ENCODE data around the gene TMEM260. TPM values are rescaled to one million over a fixed set of nuclear protein-coding genes. Genes with fewer than 3 reads are reported as not detected.

Gene TMEM260
- total and polyA plus RNA-seq, 2 experiments from 2014 or later: 19.7 to 28.7 TPM

DNA sequence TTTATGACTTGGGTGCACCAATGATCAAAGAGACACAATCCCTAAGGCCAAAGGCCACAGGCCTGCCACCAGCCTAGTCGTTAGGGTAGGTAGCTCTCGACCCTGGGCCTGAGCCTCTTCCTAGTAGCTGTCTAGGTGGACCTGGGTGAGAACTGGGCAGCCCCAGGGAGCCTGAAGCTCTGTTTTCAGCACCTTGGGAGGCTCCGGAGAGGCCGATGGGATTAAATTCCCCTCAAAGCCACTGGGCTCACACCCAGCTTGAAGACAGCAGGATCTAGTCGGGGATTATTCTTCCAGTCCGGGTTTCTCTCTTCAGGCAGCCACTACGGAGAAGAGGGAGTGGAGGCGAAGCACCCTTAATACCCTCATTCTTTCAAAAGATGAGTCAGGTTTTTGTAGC is 79.8 kb downstream of the TMEM260 start:
- DNase-seq (ENCODE audit: low spot score): peak; percentile 9
- H3K9me3 ChIP-seq (ENCODE audit: low read depth): no peaks in the 10 kb centered on the region
- H3K9me2 ChIP-seq (replicated peaks; ENCODE audit: insufficient read depth): no peaks in the 10 kb centered on the region
- no peaks in the 10 kb centered on the region for H3K27me3 ChIP-seq
- TF ChIP-seq, protein P1, sequence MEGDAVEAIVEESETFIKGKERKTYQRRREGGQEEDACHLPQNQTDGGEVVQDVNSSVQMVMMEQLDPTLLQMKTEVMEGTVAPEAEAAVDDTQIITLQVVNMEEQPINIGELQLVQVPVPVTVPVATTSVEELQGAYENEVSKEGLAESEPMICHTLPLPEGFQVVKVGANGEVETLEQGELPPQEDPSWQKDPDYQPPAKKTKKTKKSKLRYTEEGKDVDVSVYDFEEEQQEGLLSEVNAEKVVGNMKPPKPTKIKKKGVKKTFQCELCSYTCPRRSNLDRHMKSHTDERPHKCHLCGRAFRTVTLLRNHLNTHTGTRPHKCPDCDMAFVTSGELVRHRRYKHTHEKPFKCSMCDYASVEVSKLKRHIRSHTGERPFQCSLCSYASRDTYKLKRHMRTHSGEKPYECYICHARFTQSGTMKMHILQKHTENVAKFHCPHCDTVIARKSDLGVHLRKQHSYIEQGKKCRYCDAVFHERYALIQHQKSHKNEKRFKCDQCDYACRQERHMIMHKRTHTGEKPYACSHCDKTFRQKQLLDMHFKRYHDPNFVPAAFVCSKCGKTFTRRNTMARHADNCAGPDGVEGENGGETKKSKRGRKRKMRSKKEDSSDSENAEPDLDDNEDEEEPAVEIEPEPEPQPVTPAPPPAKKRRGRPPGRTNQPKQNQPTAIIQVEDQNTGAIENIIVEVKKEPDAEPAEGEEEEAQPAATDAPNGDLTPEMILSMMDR (IDR thresholded peaks at IDR 0.05; ENCODE audit: poor library complexity): no peak
- no peak for TF ChIP-seq EZH2 (IDR thresholded peaks at IDR 0.05; ENCODE audit: borderline replicate concordance)
- TF ChIP-seq EZH2phosphoT487 (IDR thresholded peaks at IDR 0.05; ENCODE audit: low read depth, severe bottlenecking, unreplicated experiment): no peak
- H4K20me1 ChIP-seq (ENCODE audit: insufficient read depth, poor library complexity, severe bottlenecking): no peaks in the 10 kb centered on the region
- peaks cover 3% of the 10 kb centered on the region for H3K4me1 ChIP-seq (ENCODE audit: insufficient read depth)
- no peaks in the 10 kb centered on the region for H3K79me2 ChIP-seq
- WGBS (ENCODE audit: low lambda C conversion rate, missing lambda C conversion rate): 18% methylated on average over 8 of the region's 8 CpGs
- no peak overlapping the region for H3K4me2 ChIP-seq
- no peak overlapping the region for H3K4me3 ChIP-seq
- no peak overlapping the region for H2AFZ ChIP-seq
- H3K27ac ChIP-seq: no peak overlapping the region
- H3K36me3 ChIP-seq (replicated peaks; ENCODE audit: insufficient read depth, low read depth): no peaks in the 10 kb centered on the region

DNA sequence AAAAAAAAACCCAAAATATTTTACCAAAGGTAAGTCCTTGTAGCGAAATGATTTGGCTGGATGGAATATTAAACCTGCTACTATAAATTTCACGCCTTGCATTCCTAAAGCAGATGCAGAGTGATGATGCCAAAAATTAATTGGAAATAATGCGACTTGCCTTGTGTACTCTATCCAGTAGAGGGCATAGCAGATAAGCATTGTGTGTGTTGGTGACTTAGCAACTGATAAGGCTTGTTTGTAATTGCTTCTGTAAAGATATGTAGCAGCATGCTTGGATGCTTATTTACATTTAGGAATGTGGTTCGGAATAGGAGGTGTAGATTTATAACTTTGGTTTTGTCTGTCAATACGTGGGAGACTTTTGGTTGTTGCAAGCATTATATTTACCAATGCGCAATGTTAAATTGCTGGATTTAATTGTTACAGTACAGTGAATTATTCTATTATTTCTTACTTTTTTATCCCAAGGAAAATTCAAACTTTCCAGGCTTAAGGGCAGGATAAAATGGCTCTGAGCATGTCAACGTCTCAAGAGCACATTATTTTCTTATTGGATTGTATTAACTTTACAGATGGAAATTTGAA is 80.5 kb downstream of the TMEM260 start:
- H3K9me2 ChIP-seq (replicated peaks; ENCODE audit: insufficient read depth): no peaks in the 10 kb centered on the region
- no peak overlapping the region for H3K27ac ChIP-seq
- no peaks in the 10 kb centered on the region for H4K20me1 ChIP-seq (ENCODE audit: insufficient read depth, poor library complexity, severe bottlenecking)
- DNase-seq (ENCODE audit: low spot score): peak; percentile 51
- H3K4me3 ChIP-seq: no peak overlapping the region
- WGBS (ENCODE audit: low lambda C conversion rate, missing lambda C conversion rate): 21% methylated on average over 7 of the region's 7 CpGs
- TF ChIP-seq EZH2phosphoT487 (IDR thresholded peaks at IDR 0.05; ENCODE audit: low read depth, severe bottlenecking, unreplicated experiment): peak; percentile 92
- TF ChIP-seq EZH2 (IDR thresholded peaks at IDR 0.05; ENCODE audit: borderline replicate concordance): no peak
- TF ChIP-seq, protein P1 (IDR thresholded peaks at IDR 0.05; ENCODE audit: poor library complexity): peak; percentile 82
- H3K79me2 ChIP-seq: no peaks in the 10 kb centered on the region
- H2AFZ ChIP-seq: no peak overlapping the region
- no peak overlapping the region for H3K4me2 ChIP-seq
- no peaks in the 10 kb centered on the region for H3K27me3 ChIP-seq
- H3K36me3 ChIP-seq (replicated peaks; ENCODE audit: insufficient read depth, low read depth): no peaks in the 10 kb centered on the region
- no peaks in the 10 kb centered on the region for H3K9me3 ChIP-seq (ENCODE audit: low read depth)
- H3K4me1 ChIP-seq (ENCODE audit: insufficient read depth): peaks cover 8% of the 10 kb centered on the region

DNA sequence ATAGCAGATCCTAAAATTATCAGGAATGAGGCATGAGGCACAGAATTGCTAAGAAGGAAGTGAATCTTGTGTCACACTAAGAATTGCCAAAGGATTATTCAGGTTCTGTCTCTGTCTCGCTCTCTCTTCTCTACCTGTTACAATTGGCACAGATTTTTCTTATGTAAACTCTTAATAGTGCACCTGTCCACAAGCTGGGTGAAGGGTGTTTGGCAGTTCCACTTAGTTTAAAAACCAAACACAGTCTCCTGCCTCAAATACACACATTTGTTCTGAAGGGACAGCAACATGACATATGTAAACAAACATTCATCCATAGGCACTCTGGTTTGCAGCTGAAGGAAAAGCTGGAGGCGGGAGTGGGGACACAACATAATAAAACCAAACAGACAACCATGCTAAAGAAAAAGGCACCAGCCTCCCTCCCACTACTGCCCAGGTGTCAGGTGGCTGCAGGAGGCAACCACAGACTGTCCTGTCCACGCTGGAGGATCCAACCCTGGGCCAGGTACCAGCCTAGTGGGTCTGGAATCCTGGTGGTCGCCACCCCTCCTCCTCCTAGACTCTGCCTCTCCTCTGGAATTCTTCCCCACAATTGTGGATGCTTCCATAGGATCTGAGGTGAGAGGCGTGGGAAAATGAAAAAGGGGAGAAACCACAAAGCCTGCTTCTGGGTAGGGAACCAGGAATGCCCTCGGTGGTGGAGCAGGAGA is 81.2 kb downstream of the TMEM260 start:
- H3K9me3 ChIP-seq (ENCODE audit: low read depth): no peaks in the 10 kb centered on the region
- no peak overlapping the region for H3K4me3 ChIP-seq
- no peak overlapping the region for H3K27ac ChIP-seq
- H3K4me1 ChIP-seq (ENCODE audit: insufficient read depth): peaks cover 16% of the 10 kb centered on the region
- H3K36me3 ChIP-seq (replicated peaks; ENCODE audit: insufficient read depth, low read depth): no peaks in the 10 kb centered on the region
- DNase-seq (ENCODE audit: low spot score): no peak
- H3K4me2 ChIP-seq: no peak overlapping the region
- no peak overlapping the region for H2AFZ ChIP-seq
- H4K20me1 ChIP-seq (ENCODE audit: insufficient read depth, poor library complexity, severe bottlenecking): no peaks in the 10 kb centered on the region
- TF ChIP-seq EZH2phosphoT487 (IDR thresholded peaks at IDR 0.05; ENCODE audit: low read depth, severe bottlenecking, unreplicated experiment) (no peak), EZH2 (IDR thresholded peaks at IDR 0.05; ENCODE audit: borderline replicate concordance) (no peak)
- TF ChIP-seq, protein P1 (IDR thresholded peaks at IDR 0.05; ENCODE audit: poor library complexity): no peak
- no peaks in the 10 kb centered on the region for H3K79me2 ChIP-seq
- no peaks in the 10 kb centered on the region for H3K27me3 ChIP-seq
- H3K9me2 ChIP-seq (replicated peaks; ENCODE audit: insufficient read depth): no peaks in the 10 kb centered on the region
- WGBS (ENCODE audit: low lambda C conversion rate, missing lambda C conversion rate): 48% methylated on average over 6 of the region's 6 CpGs

Data from hepatocyte (in vitro differentiated cells).